ENCODE measurements around the gene KLHL41. TPM values are rescaled to one million over a fixed set of nuclear protein-coding genes. Genes with fewer than 3 reads are reported as not detected.

Gene KLHL41
- total RNA-seq, 1 donor from 2014 or later = 0.49 TPM

GRCh38 chr2:169478745-169479256, 30.7 kb upstream of the KLHL41 start:
- no peak for TF ChIP-seq POLR2A (IDR thresholded peaks at IDR 0.05)
- no peak for TF ChIP-seq POLR2AphosphoS5 (IDR thresholded peaks at IDR 0.05; ENCODE audit: insufficient read depth in 1 of 2, low read depth in 1 of 2)
- no peak for TF ChIP-seq CTCF (IDR thresholded peaks at IDR 0.05)
- intact Hi-C loops (cut with DNase I) = no loop called here
- H3K27me3 ChIP-seq = no peaks in the 10 kb centered on the region
- H3K4me3 ChIP-seq = peak overlapping the region; percentile 58 to 75
- DNase-seq (ENCODE audit: extremely low spot score in 2 of 2) = no peak
- H3K27ac ChIP-seq = peak overlapping the region; percentile 75
- H3K9me3 ChIP-seq = no peaks in the 10 kb centered on the region
- peaks cover 12% of the 10 kb centered on the region for H3K4me1 ChIP-seq
- H3K36me3 ChIP-seq = peaks cover 0 to 5% of the 10 kb centered on the region in 2 donors

- Histone ChIP-seq H3K27ac (peak within 1 kb of the TSS; percentile 75), H3K4me1 (peaks cover 12% of the 10 kb centered on the region), H3K4me3 (peak within 1 kb of the TSS; percentile 58 to 75), H3K36me3 (peaks cover 0 to 10% of the 10 kb centered on the region in 2 donors), H3K9me3 (no peaks in the 10 kb centered on the region), H3K27me3 (no peaks in the 10 kb centered on the region)
- intact Hi-C loops (cut with DNase I) = no loop called here
- DNase-seq (ENCODE audit: extremely low spot score in 2 of 2) = no peak
- TF ChIP-seq CTCF (IDR thresholded peaks at IDR 0.05) = peak in 2 of 3 experiments; percentile 25 to 49
- TF ChIP-seq POLR2A (IDR thresholded peaks at IDR 0.05) = no peak
- peak; percentile 45 to 76 for TF ChIP-seq POLR2AphosphoS5 (IDR thresholded peaks at IDR 0.05; ENCODE audit: insufficient read depth in 1 of 2, low read depth in 1 of 2)
These were observed 30.0 kb upstream of the KLHL41 start, which contains the start of gene BBS5 for GRCh38 chr2:169479257-169480078. Gene BBS5 (plus strand): TSS chr2:169479494. CDS start chr2:169479554, 60 bp downstream.

- DNase-seq (ENCODE audit: extremely low spot score in 2 of 2) = no peak
- peak overlapping the region; percentile 58 to 75 for H3K4me3 ChIP-seq
- H3K27me3 ChIP-seq = no peaks in the 10 kb centered on the region
- peaks cover 0 to 10% of the 10 kb centered on the region in 2 donors for H3K36me3 ChIP-seq
- peaks cover 12% of the 10 kb centered on the region for H3K4me1 ChIP-seq
- no peaks in the 10 kb centered on the region for H3K9me3 ChIP-seq
- intact Hi-C loops (cut with DNase I) = no loop called here
- TF ChIP-seq CTCF (IDR thresholded peaks at IDR 0.05) (no peak), POLR2AphosphoS5 (IDR thresholded peaks at IDR 0.05; ENCODE audit: insufficient read depth in 1 of 2, low read depth in 1 of 2) (no peak), POLR2A (IDR thresholded peaks at IDR 0.05) (no peak)
- peak overlapping the region; percentile 75 for H3K27ac ChIP-seq
These were observed 29.4 kb upstream of the KLHL41 start for GRCh38 chr2:169480079-169480465.

- DNase-seq (ENCODE audit: extremely low spot score in 2 of 2) = no peak
- H3K4me1 ChIP-seq = peaks cover 5% of the 10 kb centered on the region
- H3K27ac ChIP-seq = no peak overlapping the region
- no peaks in the 10 kb centered on the region for H3K27me3 ChIP-seq
- TF ChIP-seq CTCF (IDR thresholded peaks at IDR 0.05) = no peak
- no peak for TF ChIP-seq POLR2AphosphoS5 (IDR thresholded peaks at IDR 0.05; ENCODE audit: insufficient read depth in 1 of 2, low read depth in 1 of 2)
- TF ChIP-seq POLR2A (IDR thresholded peaks at IDR 0.05) = no peak
- H3K36me3 ChIP-seq = peaks cover 0 to 20% of the 10 kb centered on the region in 2 donors
- no peaks in the 10 kb centered on the region for H3K9me3 ChIP-seq
- H3K4me3 ChIP-seq = no peak overlapping the region
- intact Hi-C loops (cut with DNase I) = no loop called here
These were observed 23.8 kb upstream of the KLHL41 start for GRCh38 chr2:169485650-169486138.

All from vagina (tissue), 2 donors.